Measurements from ENCODE around the gene NCAN. TPM values are rescaled to one million over a fixed set of nuclear protein-coding genes. Genes with fewer than 3 reads are reported as not detected.

The NCAN gene
- total and polyA plus RNA-seq, 8 donors = 0.03 to 0.14 (median 0.09) TPM; not detected in 2

GRCh38 chr19:19186742-19187141, 25.0 kb upstream of the NCAN start:
- no peak for TF ChIP-seq CTCF (IDR thresholded peaks at IDR 0.05)
- Histone ChIP-seq H3K4me3 (no peak overlapping the region), H3K27me3 (no peaks in the 10 kb centered on the region), H3K27ac (peak overlapping the region in 1 of 2 donors; percentile 95), H3K9me3 (no peaks in the 10 kb centered on the region), H3K36me3 (peaks cover 0 to 44% of the 10 kb centered on the region in 2 donors), H3K4me1 (peaks cover 5 to 72% of the 10 kb centered on the region in 2 donors)
- intact Hi-C loops (cut with DNase I) = no loop called here
- no peak for DNase-seq
- ATAC-seq = no peak

GRCh38 chr19:19191768-19192077, 20.0 kb upstream of the NCAN start:
- intact Hi-C loops (cut with DNase I) = no loop called here

GRCh38 chr19:19192078-19192882, 19.5 kb upstream of the NCAN start, which contains the start of the genes BORCS8 and RFXANK:
TSS of gene BORCS8 (minus strand) at chr19:19192152. CDS start at chr19:19192117, 35 bp downstream.
TSS of gene RFXANK (plus strand) at chr19:19192258. CDS start at chr19:19193947, 1,689 bp downstream.
- H3K27me3 ChIP-seq = no peaks in the 10 kb centered on the region
- H3K27ac ChIP-seq = peak within 1 kb of the TSS; percentile 99 to 100
- intact Hi-C loops (cut with DNase I) = no loop called here
- no peak for TF ChIP-seq CTCF (IDR thresholded peaks at IDR 0.05)
- DNase-seq = peak; percentile 98 to 100 (median 100)
- peaks cover 0 to 18% of the 10 kb centered on the region in 2 donors for H3K36me3 ChIP-seq
- ATAC-seq = peak; percentile 93
- peaks cover 16 to 62% of the 10 kb centered on the region in 2 donors for H3K4me1 ChIP-seq
- no peaks in the 10 kb centered on the region for H3K9me3 ChIP-seq
- H3K4me3 ChIP-seq = peak within 1 kb of the TSS; percentile 86 to 94

More at GRCh38 chr19:19191768-19192077, 20.0 kb upstream of the NCAN start:
- Histone ChIP-seq H3K27me3 (no peaks in the 10 kb centered on the region), H3K4me1 (peaks cover 16 to 68% of the 10 kb centered on the region in 2 donors), H3K9me3 (no peaks in the 10 kb centered on the region), H3K27ac (peak overlapping the region; percentile 99 to 100), H3K36me3 (peaks cover 0 to 16% of the 10 kb centered on the region in 2 donors), H3K4me3 (peak overlapping the region; percentile 86 to 94)
- DNase-seq (no peak), ATAC-seq (no peak)
- no peak for TF ChIP-seq CTCF (IDR thresholded peaks at IDR 0.05)

GRCh38 chr19:19192910-19193423, 18.8 kb upstream of the NCAN start:
- TF ChIP-seq CTCF (IDR thresholded peaks at IDR 0.05) = no peak
- intact Hi-C loops (cut with DNase I) = no loop called here

GRCh38 chr19:19193926-19194325, 17.8 kb upstream of the NCAN start:
- Histone ChIP-seq H3K4me1 (peaks cover 16 to 46% of the 10 kb centered on the region in 2 donors), H3K36me3 (peaks cover 0 to 34% of the 10 kb centered on the region in 2 donors), H3K4me3 (peak overlapping the region in 1 of 2 donors; percentile 94), H3K27ac (peak overlapping the region in 1 of 2 donors; percentile 100), H3K27me3 (no peaks in the 10 kb centered on the region), H3K9me3 (no peaks in the 10 kb centered on the region)
- intact Hi-C loops (cut with DNase I) = no loop called here
- TF ChIP-seq CTCF (IDR thresholded peaks at IDR 0.05) = no peak
- no peak for ATAC-seq
- DNase-seq = no peak

More at GRCh38 chr19:19192910-19193423, 18.8 kb upstream of the NCAN start:
- peaks cover 0 to 25% of the 10 kb centered on the region in 2 donors for H3K36me3 ChIP-seq
- ATAC-seq (no peak), DNase-seq (no peak)
- H3K27me3 ChIP-seq = no peaks in the 10 kb centered on the region
- H3K27ac ChIP-seq = peak overlapping the region; percentile 99 to 100
- H3K9me3 ChIP-seq = no peaks in the 10 kb centered on the region
- peak overlapping the region; percentile 61 to 94 for H3K4me3 ChIP-seq
- H3K4me1 ChIP-seq = peaks cover 16 to 55% of the 10 kb centered on the region in 2 donors

Measured in left lung (tissue), 10 donors.